GM21360 (cell line): ENCODE results near the gene STIM1.
"Not testable (repeated sequence)": the region's sequence is repeated elsewhere in the genome, so short reads cannot be mapped to it uniquely, and the experiment has no call there.

Source experiments
- ATAC-seq: cut with Tn5 transposase; IDR thresholded peaks from one replicate; pipeline ENCODE4 v1.9.1; 2021; ENCODE audit warnings: mild to moderate bottlenecking, moderate library complexity; ENCODE audit not compliant: unreplicated experiment

STIM1 gene

DNA sequence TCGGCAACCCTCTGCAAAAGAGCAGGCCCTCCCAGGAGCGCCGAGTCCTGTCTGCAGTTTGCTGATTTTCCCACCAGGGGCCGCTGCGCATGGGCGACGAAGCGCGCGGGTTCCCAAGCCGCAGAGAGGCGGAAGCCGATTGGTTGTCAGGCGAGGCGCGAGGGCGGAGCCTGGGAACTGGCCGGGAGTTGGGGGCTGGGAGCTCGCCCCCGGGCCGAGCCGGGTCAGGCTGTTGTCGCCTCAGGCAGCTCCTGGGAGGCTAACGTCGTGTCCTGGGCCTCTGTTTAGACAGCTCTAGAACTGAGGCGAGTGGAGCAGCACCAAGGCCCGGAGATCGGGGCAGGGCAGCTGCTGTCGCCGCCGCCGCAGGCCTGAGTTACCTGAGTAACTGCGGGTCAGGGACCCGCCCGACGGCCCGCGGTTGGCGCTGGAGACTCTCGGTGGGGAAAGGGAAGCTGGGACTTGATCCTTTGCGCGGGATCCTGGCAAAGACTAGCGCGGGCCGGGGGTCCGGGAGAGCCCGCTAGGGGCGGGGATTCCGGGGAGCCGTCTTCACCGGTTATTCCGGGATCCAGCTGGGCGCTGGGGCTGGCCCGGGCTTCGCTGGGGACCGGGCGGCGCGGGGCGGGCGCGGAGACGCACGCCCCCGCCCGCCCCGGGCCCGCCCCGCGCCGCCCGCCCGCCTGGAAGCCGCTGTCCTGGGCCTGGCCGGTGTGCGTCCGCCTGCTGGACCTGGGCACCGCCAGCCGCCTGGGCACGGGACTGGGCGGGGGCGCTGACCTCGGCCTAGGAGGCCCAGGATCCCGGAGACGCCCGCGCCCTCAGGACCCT lies at the start of gene STIM1:
STIM1 (plus strand) TSS at position 688 of the 831 bp plus-strand sequence. CDS start 607 bp downstream, outside the sequence.
- peak; percentile 63 for ATAC-seq

DNA sequence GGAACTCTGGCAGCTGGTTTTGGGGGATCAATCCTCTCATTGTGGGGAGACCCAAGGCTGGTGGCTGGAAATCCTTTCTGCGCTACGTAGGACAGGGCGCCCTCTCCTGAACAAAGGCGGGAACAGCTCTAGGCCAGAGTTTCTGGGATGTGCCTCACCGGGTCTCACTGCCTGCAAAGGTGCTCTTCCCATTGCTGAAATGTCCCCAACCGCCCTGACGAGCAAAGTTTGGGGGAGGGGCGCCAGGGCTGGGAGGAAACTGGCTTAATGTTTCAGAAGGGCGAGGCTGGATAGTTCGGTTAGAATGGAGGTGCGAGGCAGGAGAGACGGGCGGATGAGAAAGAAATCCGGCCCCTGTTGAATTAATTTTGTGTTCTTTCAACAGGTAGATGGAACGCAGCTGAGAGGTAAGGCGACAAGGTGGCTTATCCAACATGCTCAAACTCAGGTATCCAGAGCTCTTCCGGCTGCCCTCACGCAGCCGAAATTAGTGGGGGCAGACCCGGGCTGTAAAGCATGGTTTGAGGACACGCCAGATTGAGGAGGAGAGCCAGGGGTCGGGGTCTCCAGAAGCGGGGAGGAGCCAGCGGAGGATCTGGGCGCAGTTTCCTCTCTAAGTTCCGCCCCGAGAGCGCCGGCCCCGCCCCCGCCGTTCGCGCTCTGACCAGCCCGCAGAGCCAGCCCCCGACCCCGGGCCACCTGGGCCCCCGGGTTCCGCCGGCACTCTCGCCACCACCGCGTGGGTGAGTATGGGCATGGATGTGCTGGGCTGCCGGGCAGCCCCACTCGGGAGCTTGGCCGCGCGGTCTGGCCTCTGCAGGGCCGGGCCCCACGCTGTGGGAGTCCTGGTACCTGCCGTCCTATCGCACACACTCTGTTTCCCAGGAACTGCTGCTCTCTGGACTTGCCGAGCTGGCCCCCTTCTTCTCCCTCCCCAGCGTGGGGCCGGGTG lies 47.3 kb upstream of the STIM1 start, which contains the start of gene PGAP2:
PGAP2 (plus strand) TSS at position 652 of the 952 bp plus-strand sequence. CDS start 2,700 bp downstream, outside the sequence.
- peak; percentile 49 for ATAC-seq

DNA sequence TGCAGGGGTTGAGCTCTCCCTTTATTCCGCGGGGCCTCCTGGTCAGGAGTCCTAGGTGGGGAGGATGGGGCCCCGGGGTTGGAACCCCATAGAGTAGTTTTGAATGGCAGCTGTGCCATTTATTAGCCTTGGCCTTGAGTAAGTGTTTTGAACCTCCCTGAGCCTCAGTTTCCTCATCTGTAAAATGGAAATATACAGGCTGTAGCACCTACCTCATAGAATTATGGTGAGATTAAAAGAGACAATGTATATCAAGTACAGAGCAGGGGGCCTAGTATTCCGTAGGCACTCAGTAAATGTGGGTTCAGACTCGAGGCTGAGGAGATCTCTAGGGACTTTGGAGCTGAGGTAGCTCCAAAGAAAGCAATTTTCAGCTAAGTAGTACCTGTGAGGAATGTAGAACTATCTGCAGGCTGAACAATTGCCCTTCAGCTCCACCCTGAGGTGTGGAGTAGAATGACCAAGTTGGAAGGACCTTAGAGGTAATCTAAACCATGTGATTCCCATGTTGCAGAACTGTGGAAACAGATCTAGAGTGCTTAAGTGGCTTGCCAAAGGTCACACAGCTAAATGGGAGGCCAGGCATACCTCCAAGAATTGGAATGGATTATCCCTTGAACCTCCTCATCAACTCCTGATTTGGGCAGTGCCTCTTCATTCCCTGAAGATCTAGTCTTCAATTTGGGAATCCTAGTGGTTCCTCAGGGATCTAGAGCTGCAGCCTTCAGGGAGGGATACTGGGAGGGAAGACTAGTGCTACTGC lies 46.4 kb upstream of the STIM1 start:
- ATAC-seq, result peak; percentile 71

DNA sequence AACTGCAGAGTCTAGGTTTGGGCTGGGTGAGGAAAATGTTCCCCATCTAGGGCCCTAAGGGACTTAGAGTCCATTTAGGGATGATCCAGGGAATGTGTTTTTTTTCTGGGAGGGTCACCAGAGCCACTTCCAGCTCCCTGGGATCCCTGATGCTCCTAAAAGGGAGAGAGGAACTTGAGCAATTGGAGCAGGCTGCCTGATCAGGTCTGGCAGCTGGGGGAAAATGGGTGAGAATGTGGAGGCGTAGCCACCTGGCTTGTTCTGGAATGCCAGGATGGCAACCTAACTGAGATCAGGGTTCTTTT lies 45.9 kb upstream of the STIM1 start:
- ATAC-seq, result no peak

- no peak for ATAC-seq
These were observed 45.0 kb upstream of the STIM1 start for GRCh38 chr11:3810446-3810845.

DNA sequence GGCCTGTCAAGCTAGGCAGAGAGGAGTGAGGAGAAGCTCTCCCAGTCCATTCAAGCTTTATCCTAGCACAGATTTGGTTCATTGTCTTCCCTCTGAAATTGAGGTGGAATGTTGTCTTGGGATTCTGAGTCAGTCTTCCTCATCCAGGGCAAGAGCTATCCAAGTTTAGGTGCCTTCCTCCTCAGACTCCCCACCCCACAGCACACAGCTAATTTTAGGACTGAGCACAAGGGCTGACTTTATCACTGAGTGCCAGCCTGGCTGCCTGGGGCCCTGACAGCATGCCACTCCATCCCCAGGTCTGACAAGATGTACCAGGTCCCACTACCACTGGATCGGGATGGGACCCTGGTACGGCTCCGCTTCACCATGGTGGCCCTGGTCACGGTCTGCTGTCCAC lies 44.5 kb upstream of the STIM1 start:
- no peak for ATAC-seq

- not testable (repeated sequence) for ATAC-seq
These were observed 40.6 kb upstream of the STIM1 start for GRCh38 chr11:3814832-3815231.

- ATAC-seq, result no peak
These were observed 39.6 kb upstream of the STIM1 start for GRCh38 chr11:3815845-3816244.

GRCh38 chr11:3816673-3817072 lies 38.8 kb upstream of the STIM1 start:
- ATAC-seq, result no peak

DNA sequence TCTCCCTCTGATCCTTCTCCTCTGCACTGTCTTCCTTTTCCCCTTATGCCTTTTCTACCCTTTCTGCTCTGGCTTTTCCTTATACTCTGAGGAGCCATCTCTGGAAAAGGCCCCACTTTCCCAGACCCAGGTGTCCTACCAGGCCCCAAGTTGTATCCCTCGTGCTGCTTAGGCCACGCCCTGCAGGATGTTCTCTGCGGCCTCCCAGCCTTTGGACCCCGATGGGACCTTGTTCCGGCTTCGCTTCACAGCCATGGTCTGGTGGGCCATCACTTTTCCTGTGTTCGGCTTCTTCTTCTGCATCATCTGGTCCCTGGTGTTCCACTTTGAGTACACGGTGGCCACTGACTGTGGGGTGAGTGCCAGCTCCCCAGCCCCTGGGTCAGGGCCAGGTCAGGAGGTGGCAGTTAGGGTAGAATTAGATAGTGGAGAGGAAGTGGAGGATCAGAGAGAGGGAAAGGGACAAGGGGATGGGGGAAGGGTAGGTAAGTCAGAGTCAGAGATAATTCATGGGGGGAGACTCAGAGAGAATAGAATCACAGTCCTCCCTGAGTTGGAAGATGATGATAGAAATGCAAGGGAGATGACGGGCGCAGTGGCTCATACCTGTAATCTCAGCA lies 38.2 kb upstream of the STIM1 start:
- ATAC-seq, result no peak

GRCh38 chr11:3820971-3821370 lies 34.5 kb upstream of the STIM1 start:
- ATAC-seq, result no peak

- no peak for ATAC-seq
These were observed 33.2 kb upstream of the STIM1 start for GRCh38 chr11:3822312-3822711.

DNA sequence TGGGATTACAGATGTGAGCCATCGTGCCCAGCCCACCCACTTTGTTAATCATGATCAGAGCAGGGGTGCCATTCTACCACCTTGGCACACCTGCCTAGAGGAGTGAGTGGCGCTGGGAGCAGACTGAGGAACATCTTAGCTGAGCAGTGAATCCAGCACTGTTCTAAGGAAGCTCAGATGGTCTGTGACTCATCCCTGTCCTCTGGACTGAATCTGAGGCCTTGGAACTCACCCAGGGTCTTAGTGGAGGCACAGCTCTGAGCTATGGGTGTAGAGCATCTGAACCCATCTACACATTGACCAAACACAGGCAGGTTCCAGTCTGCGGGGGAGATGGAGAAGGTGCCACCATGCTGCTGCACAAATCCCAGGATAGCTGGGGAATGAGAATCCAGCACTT lies 32.2 kb upstream of the STIM1 start:
- no peak for ATAC-seq

DNA sequence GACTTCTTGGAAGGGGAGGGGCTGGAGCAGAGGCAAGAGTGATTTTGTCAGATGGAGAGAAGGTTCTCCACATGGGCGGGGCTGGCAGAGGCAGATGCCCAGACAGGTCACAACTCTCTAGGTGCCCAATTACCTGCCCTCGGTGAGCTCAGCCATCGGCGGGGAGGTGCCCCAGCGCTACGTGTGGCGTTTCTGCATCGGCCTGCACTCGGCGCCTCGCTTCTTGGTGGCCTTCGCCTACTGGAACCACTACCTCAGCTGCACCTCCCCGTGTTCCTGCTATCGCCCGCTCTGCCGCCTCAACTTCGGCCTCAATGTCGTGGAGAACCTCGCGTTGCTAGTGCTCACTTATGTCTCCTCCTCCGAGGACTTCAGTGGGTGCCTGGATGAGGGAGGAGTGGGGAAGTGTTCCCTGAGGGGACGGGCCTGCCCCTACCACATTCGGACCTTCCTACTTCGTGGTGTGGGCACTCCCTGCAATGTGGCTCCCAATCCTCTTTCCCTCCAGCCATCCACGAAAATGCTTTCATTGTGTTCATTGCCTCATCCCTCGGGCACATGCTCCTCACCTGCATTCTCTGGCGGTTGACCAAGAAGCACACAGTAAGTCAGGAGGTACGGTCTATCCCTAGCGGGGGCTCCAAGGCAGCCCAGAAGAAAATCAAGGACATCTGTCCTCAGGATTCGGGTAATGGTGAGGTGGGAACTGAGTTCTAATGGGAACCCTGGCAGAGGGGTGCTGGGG lies 31.5 kb upstream of the STIM1 start:
- ATAC-seq, result no peak

GRCh38 chr11:3824714-3825472 lies 30.6 kb upstream of the STIM1 start:
- ATAC-seq, result peak; percentile 73

GRCh38 chr11:3825473-3826154 lies 29.9 kb upstream of the STIM1 start:
- no peak for ATAC-seq

GRCh38 chr11:3826721-3827120 lies 28.7 kb upstream of the STIM1 start:
- ATAC-seq, result no peak

- ATAC-seq, result no peak
These were observed 27.9 kb upstream of the STIM1 start for GRCh38 chr11:3827434-3828186.
